ENCODE results near the gene FNDC4. TPM values are rescaled to one million over a fixed set of nuclear protein-coding genes. Genes with fewer than 3 reads are reported as not detected.
"Not testable (repeated sequence)": the region's sequence is repeated elsewhere in the genome, so short reads cannot be mapped to it uniquely, and the experiment has no call there.

FNDC4 gene
- total RNA-seq: 10 to 100 TPM; 12.4 to 57.7 (median 57.3) TPM

- Histone ChIP-seq H3K4me3 (peak within 1 kb of the TSS; percentile 52 to 98 (median 78)), H3K9me3 (no peaks in the 10 kb centered on the region), H3K27me3 (no peaks in the 10 kb centered on the region), H3K36me3 (no peaks in the 10 kb centered on the region), H3K27ac (peak within 1 kb of the TSS; percentile 74 to 95), H3K4me1 (peaks cover 0 to 7% of the 10 kb centered on the region in 2 donors)
- intact Hi-C loops (cut with DNase I; ENCODE audit: low total_unique reads): no loop called here
- no peak for TF ChIP-seq POLR2A (IDR thresholded peaks at IDR 0.05)
- TF ChIP-seq CTCF (IDR thresholded peaks at IDR 0.05): no peak
- TF ChIP-seq POLR2AphosphoS5 (IDR thresholded peaks at IDR 0.05): no peak
- no peak for DNase-seq (ENCODE audit: low spot score in 2 of 2)
Observed at GRCh38 chr2:27494944-27495554, at the start of gene FNDC4. Gene FNDC4 (minus strand): TSS chr2:27495200. CDS start chr2:27494679, 521 bp downstream.

GRCh38 chr2:27544143-27544821 lies 49.3 kb upstream of the FNDC4 start:
- H3K27ac ChIP-seq: no peak overlapping the region
- no peaks in the 10 kb centered on the region for H3K27me3 ChIP-seq
- no peak overlapping the region for H3K4me3 ChIP-seq
- DNase-seq (ENCODE audit: low spot score in 2 of 2): no peak
- no peaks in the 10 kb centered on the region for H3K9me3 ChIP-seq
- no peak for TF ChIP-seq CTCF (IDR thresholded peaks at IDR 0.05)
- no peak for TF ChIP-seq POLR2AphosphoS5 (IDR thresholded peaks at IDR 0.05)
- TF ChIP-seq POLR2A (IDR thresholded peaks at IDR 0.05): no peak
- H3K4me1 ChIP-seq: no peaks in the 10 kb centered on the region
- H3K36me3 ChIP-seq: no peaks in the 10 kb centered on the region
- intact Hi-C loops (cut with DNase I; ENCODE audit: low total_unique reads): no loop called here

- DNase-seq (ENCODE audit: low spot score in 2 of 2); intact Hi-C loops (cut with DNase I; ENCODE audit: low total_unique reads); H3K4me1 ChIP-seq; H3K4me3 ChIP-seq; H3K36me3 ChIP-seq; H3K27ac ChIP-seq; H3K9me3 ChIP-seq; H3K27me3 ChIP-seq: not testable (repeated sequence)
Observed at GRCh38 chr2:27539649-27540048, 44.6 kb upstream of the FNDC4 start.

- H3K4me1 ChIP-seq; H3K27ac ChIP-seq; H3K9me3 ChIP-seq; H3K4me3 ChIP-seq; intact Hi-C loops (cut with DNase I; ENCODE audit: low total_unique reads); H3K36me3 ChIP-seq; H3K27me3 ChIP-seq; DNase-seq (ENCODE audit: low spot score in 2 of 2): not testable (repeated sequence)
Observed at GRCh38 chr2:27538839-27539450, 43.9 kb upstream of the FNDC4 start.

- H3K27me3 ChIP-seq: no peaks in the 10 kb centered on the region
- no peaks in the 10 kb centered on the region for H3K4me1 ChIP-seq
- H3K9me3 ChIP-seq: no peaks in the 10 kb centered on the region
- no peak for TF ChIP-seq CTCF (IDR thresholded peaks at IDR 0.05)
- TF ChIP-seq POLR2A (IDR thresholded peaks at IDR 0.05): no peak
- TF ChIP-seq POLR2AphosphoS5 (IDR thresholded peaks at IDR 0.05): no peak
- intact Hi-C loops (cut with DNase I; ENCODE audit: low total_unique reads): no loop called here
- no peak for DNase-seq (ENCODE audit: low spot score in 2 of 2)
- H3K4me3 ChIP-seq: no peak overlapping the region
- no peak overlapping the region for H3K27ac ChIP-seq
- H3K36me3 ChIP-seq: no peaks in the 10 kb centered on the region
Observed at GRCh38 chr2:27537287-27537686, 42.3 kb upstream of the FNDC4 start.

GRCh38 chr2:27531983-27532382 lies 37.0 kb upstream of the FNDC4 start:
- intact Hi-C loops (cut with DNase I; ENCODE audit: low total_unique reads): no loop called here
- TF ChIP-seq POLR2AphosphoS5 (IDR thresholded peaks at IDR 0.05): no peak
- TF ChIP-seq CTCF (IDR thresholded peaks at IDR 0.05): no peak
- no peak for TF ChIP-seq POLR2A (IDR thresholded peaks at IDR 0.05)
- Histone ChIP-seq H3K4me3 (no peak overlapping the region), H3K9me3 (no peaks in the 10 kb centered on the region), H3K27ac (no peak overlapping the region), H3K27me3 (no peaks in the 10 kb centered on the region), H3K4me1 (no peaks in the 10 kb centered on the region), H3K36me3 (no peaks in the 10 kb centered on the region)
- DNase-seq (ENCODE audit: low spot score in 2 of 2): no peak
